GM11168 (cell line): ENCODE measurements around the gene LRMDA.

Source experiments
- in situ Hi-C: fragments of 300-500 bp; cut with MboI; formaldehyde crosslinking; loops from one replicate; pipeline ENCODE4 v1.12.0; 2022; ENCODE audit warnings: low sequenced_read_pairs; ENCODE audit not compliant: unreplicated experiment

LRMDA gene

GRCh38 chr10:75525067-75525466 lies 93.6 kb downstream of the LRMDA start:
- in situ Hi-C loops: no loop called here

- in situ Hi-C loops: no loop called here
Observed at GRCh38 chr10:75525646-75526045, 94.2 kb downstream of the LRMDA start.

- in situ Hi-C loops: no loop called here
Observed at GRCh38 chr10:75527542-75527941, 96.1 kb downstream of the LRMDA start.

GRCh38 chr10:75528392-75528791 lies 97.0 kb downstream of the LRMDA start:
- in situ Hi-C loops: no loop called here

- in situ Hi-C loops: no loop called here
Observed at GRCh38 chr10:75530299-75530698, 98.9 kb downstream of the LRMDA start.

GRCh38 chr10:75531571-75532031 lies 100.2 kb downstream of the LRMDA start:
- in situ Hi-C loops: no loop called here

- in situ Hi-C loops: no loop called here
Observed at GRCh38 chr10:75532253-75532924, 101.0 kb downstream of the LRMDA start.

DNA sequence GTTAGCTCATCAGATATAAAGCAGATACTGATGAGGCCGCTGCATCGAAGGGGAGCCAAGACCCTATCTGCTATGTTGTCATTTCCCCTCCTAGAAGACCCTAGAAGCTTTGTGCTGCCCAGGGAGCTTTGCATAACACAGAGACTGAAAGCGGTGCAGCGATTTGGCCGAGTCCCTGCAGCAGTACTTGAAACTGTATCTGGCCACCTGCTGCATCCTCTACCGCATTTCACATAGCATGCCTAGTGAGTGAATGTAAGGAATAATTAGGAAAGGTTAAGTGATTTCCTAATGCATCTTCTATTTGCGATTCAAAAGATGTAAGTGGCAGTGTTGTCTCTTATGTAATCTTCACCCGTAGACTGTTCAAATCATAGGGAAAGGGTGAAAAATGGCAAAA lies 106.7 kb downstream of the LRMDA start:
- in situ Hi-C loops: no loop called here

DNA sequence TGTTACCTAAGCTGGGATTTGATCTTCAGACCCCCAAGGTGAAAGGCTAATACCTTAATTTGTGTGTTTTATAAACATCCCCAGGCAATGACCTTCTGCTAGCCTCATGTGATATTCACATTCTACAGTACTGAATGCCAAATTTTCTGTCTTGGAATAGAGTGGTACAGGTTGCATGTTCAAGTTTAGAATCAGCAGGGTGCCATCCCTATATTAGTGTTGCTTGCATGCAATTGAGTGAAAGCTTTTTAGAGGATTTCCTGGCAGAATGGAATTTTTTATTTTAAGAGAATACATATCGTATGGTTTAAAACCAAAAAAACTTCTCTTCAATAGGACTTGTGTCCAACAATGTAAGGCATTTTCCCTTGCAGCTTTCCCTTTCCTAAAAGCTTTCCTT lies 107.3 kb downstream of the LRMDA start:
- in situ Hi-C loops: no loop called here

DNA sequence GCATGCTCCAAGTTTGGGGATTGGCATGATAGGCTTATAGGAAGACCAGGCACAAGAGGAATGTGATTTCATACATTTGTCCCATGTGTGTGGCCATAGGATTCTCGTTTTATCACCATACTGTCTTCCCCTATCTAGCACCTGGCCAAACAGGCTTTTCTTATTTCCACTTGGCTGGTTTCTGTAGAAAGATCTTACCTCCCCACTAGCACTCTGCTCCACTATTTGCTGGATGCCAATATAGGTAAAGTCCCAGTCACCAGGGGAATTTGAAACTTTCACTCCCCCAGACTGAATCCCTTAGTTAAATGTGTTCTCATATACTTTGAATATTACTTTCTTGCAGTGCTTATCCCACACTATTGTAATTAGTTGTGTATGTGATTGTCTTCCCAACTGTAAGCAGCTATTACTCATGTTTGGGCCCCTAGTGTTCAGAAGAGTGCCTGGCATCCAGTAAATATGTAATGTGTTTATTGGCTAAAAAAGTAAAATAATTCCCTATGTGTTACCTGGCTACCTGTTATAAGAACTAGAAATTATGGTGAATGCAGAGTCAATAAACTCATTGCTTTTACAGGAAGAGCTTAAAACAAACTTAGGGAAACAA lies 109.0 kb downstream of the LRMDA start:
- in situ Hi-C loops: no loop called here

DNA sequence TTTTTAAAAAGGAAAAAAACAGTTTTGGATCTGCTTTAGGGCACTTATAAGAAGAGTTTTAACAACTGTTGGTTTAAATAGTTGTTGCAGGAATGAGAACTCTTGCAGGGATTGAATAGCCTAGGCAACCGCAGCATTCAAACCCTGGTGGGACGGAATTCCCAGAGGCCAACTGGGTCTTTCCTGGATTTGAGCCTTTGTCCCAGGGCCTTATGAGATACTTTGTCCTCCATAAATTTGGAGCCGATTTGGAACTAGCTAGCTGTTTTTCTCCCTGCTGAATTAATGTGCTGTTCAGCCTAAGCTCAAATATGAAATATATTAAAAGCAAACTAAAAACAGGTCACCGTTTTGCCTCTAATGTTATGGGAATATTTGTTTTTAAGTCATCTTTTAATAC lies 109.6 kb downstream of the LRMDA start:
- in situ Hi-C loops: no loop called here

DNA sequence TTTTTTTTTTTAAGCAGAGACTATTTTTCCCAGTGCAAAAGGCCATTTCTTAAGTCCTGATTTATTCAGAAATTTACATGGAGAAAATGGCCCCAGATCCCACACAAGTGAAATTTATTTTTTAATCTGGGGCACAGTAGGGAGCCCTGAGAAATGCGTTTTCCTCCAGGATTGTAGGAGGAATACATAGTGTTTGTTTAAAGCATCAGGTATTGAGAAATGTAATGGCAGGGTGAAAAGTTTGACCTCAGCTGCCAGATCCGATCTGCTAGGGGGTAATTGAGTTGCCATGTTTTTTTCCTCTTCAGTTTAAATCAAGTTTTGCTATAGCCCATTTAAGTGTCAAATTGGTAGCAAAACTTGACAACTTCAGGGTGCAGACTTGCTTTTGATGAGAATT lies 110.0 kb downstream of the LRMDA start:
- in situ Hi-C loops: no loop called here

GRCh38 chr10:75542084-75542483 lies 110.7 kb downstream of the LRMDA start:
- in situ Hi-C loops: no loop called here

DNA sequence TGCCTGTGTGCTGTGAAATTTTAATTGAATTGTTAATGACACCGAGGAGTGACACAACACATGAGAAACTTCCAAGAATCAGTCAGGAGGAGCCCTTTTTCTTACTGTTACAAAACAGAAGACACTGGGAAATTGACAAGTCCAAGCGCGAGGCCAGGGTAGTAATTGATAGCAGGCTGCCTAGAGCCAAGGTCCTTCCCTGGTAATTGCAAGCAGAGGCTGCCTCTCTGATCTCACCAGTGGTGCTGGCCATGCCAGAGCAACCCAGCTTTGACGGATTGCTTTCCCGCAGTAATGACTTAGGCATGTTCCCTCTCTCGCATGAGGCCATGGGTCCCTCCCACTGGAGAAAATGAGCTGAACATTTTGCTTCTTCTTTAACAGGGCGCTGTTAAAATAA lies 111.5 kb downstream of the LRMDA start:
- in situ Hi-C loops: no loop called here

DNA sequence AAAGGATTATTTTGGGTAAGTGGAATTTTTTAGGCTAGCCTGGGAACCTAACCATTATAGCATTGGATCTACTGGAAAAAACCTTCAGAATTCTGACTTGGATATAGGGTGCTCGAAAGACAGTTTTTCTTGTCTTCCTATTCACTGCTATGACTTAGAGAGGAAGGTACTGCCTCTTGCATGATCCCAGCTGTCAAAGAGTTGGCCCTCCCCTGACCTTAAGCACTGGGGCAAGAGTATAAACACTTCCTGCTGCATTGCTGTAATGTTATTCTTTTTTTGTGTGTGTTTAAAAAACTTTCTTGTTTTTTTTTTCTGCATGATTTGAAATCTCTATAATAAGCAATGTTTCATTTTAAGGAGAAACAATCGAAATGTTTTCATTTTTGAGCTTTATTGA lies 113.0 kb downstream of the LRMDA start:
- in situ Hi-C loops: no loop called here

DNA sequence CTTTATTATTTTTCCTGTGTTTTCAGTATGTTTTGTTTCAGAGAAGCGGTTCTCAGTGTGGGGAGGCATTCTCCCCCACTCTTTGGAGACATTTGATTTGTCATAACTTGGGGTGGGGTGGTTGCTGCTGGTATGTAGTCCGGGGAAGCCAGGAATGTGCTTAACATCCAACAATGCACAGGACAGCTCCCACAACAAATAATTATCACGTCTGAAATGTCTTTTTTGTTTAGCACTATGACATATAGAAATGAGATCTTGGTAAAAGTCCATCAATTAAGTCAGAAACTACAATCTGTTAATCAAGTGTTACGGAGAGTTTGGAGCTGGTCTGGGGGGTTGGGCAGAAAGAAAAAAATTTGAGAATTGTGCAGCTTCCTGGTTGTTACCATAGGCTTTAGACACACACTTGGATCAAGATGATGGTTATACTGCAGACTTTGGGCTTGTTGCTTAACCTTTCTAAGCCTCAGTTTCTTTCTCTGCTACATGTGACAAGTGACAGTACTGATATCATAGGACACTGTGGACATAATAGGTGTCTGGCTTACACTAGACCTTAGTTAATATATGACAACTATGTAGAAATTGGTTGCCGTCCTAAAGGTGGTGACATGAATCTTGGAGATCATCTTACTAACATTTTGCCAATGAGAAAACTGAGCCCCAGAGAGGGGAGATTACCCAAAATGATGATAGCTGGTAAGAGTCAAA lies 113.7 kb downstream of the LRMDA start:
- in situ Hi-C loops: no loop called here

- in situ Hi-C loops: no loop called here
Observed at GRCh38 chr10:75546004-75546403, 114.6 kb downstream of the LRMDA start.

DNA sequence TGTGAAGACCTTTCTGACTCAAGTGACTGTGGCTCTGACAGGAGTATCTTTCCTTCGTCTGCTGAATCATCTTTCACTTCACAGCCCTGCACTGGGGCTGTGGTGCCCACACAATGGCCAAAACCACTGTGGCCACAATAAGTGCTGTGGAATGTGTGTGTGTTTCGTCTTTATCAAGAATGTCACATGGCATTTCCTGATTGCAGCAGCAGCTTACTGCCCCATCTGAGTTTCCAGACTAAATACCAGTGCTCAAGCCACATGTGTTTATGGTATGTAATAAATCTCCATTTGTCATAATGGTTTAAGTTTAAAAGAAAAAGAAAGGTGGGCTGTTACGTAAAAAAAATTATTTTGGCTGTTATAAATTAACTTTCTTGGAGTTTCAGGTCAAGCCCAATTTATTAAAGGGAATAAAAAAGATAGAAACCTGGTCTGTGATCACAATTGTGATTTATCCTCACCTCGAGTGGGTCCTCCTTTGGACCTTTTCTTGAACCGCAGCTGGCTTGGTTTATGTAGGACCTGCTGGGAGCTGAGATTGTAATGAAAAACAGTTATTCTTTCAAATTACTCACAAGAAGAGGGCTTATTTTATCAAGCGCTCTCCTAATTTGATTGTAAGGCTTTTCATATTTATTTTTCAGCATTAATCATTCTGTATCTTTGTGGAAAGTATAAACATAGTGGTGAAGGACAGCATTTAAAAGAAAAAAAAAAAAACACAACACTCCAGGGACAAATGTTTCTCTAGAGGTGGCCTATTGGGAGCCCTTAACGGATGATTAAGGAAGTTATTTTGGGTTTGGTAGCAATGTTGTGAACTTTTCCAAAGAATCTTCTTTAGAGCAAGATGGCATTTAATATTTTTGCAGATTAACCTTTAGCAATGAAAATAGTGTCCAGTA lies 116.2 kb downstream of the LRMDA start:
- in situ Hi-C loops: no loop called here

- in situ Hi-C loops: no loop called here
Observed at GRCh38 chr10:75548356-75548755, 116.9 kb downstream of the LRMDA start.

DNA sequence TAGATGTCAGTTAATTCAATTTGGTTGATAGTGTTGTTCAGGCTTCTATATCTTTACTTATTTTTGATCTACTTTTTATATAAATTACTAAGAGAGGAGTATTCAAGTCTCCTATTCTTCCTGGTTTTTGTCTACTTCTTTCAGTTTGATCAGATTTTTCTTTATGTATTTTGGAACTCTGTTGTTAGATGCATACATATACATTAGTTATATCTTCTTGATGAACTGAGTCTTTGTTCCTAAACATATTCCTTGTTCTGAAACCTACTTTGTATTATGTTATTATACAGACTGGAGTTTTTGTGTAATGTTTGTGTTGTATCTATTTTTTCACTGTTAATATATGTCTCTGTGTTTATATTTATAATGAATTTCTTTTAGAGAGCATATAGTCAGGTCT lies 118.8 kb downstream of the LRMDA start:
- in situ Hi-C loops: no loop called here

DNA sequence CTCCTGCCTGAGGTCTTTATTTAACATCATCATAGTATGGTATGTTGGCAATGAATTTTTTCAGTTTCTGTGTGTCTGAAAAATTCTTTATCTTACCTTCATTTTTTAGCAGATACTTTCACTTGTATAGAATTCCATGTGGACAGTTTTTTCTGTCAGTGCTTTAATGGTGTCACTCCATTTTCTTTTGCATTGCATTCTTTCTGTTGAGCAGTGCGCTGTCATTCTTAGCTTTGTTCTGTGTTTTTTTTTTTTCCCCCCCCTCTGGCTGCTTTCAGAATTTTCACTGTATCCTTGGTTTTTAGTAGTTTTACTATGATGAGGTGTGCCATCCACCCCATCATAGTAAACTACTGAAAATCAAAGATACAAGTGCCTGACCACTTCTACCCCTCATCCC lies 120.7 kb downstream of the LRMDA start:
- in situ Hi-C loops: no loop called here
